GM21529 (cell line): ENCODE measurements around the gene MED13.
A peak's percentile ranks its signal among the peaks of the same experiment; 100 is the strongest.
"Not testable (repeated sequence)": the region's sequence is repeated elsewhere in the genome, so short reads cannot be mapped to it uniquely, and the experiment has no call there.

ENCODE experiments used
- ATAC-seq: cut with Tn5 transposase; IDR thresholded peaks from one replicate; pipeline ENCODE4 v1.9.1; 2021; ENCODE audit not compliant: unreplicated experiment

The MED13 gene

DNA sequence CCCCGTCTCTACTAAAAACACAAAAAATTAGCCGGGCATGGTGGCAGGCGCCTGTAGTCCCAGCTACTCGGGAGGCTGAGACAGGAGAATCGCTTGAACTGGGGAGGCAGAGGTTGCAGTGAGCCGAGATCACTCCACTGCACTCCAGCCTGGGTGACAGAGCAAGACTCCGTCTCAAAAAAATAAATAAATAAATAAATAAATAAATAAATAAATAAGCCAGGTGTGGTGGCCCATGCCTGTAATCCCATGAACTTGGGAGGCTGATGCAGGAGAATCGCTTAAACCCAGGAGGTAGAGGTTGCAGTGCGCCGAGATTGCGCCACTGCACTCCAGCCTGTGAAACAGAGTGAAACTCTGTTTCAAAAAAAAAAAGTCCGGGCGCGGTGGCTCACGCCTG is 149.9 kb downstream of the MED13 start:
- not testable (repeated sequence) for ATAC-seq

DNA sequence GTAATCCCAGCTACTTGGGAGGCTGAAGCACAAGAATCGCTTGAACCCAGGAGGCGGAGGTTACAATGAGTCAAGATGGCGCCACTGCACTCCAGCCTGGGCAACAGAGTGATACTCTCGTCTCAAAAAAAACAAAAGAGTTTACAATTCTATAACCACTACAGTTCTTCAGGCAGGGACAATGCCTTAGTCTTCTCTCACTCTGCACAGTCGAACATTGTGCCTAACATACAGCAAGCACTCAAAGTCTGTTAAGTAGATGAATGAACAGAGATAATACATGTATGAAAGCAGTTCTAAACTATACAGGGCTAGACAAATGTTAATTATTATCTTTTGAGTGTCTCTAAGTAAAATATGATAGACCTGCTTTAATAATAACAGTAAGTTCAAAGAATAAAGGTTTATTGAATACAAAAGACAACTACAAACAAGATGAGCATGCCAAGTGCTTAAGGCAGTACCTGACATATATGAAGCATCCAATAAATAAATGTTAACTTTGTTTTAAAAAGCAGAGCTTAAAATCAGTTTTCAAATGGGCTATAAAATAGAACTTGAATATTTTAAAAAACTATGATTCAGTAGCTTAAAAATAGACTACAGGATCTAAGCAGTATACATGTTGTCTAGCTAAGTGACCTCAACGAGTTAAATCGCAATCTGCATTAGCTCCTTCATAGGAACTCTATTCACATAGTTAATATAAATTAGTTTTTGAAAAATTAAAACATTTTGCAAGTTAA is 156.6 kb downstream of the MED13 start:
- no peak for ATAC-seq

DNA sequence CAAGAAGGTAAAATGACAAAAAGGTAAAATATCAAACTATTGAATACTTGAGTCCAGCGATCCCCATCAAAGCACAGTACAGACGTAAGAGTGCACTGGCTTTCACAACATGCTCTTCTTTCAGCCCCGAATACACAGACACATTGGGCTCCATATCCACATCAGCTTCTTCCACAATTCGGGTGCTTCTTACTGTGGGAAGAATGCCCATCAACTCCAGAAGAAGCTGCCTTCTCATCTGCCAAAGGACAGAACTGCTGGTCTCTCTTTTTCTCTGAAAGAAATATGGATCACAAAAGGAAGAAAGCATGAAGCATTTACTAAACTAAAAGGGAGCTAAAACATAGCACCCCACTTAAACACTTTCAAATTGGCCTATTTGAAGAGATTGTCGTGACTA is 157.7 kb downstream of the MED13 start:
- ATAC-seq = no peak

DNA sequence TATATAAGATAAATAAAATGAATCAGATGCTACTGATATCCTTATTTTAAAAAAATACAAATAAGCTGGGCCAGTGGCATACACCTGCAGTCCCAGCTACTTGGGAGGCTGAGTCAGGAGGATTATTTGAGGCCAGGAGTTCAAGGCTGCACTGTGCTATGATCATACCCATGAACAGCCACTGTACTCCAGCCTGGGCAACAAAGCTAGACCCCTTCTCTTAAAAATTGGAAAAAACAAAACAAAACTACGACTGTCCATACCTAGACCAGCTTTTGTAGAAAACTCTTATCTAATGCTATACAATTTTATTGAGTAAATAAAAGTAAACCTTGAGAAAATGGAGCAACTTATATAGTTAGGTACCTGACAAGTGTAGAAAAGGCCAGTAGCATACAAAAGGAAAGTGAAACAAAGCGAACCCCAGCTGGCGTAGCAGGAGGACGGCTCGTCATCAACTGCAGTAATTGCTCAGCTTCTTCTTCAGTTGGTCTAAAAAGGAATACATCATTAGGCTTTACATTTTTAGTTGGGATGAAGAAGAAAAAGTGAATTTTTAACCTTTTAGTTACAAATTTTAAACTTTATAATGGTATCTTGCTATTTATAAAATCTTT is 160.9 kb downstream of the MED13 start:
- ATAC-seq = peak; percentile 92

DNA sequence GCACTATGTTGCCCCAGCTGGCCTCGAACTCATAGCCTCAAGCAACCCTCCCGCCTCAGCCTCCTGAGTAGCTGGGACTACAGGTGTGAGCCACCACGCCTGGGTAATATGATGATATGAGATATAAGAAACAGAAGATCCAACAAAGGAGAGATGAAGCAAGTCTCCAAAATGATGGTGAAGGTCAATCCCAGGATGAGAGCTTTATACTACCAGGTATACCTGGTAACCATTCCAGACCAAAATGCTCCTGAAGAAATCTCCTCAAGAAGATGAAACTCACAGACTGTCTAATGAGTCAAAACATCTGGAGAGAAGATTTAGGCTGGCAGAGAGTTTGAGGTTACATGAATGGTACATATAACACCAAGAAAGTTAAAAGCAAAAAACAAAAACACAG is 161.8 kb downstream of the MED13 start:
- no peak for ATAC-seq

DNA sequence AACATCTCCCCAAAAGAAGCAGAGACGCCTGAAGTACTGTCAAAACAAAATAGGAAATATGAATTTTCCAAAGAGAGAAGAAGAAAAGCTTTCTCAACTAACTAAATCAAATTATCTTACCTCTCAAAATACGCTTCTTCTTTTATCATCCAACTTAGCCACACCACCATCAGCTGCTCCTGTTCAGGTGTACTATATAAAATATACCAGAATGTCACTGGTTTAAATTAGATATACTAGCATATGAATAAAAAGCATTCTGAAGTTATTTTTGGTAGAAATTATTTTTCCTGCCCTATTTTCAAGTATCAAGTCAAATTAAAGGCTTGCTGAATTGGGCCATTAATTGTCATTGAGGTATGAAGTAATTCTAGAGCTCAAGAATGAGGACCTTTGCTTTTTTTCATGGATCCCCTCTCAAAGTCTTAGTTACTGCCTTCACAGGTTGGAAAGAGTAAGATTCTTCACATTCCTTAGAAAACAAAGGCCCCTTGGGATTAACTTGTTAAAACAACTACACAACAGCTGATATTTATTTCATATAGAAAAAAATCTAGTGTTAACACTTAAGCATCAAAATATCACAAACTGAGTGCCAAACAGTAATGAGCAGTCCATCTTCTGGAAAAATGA is 167.4 kb downstream of the MED13 start:
- ATAC-seq = no peak

DNA sequence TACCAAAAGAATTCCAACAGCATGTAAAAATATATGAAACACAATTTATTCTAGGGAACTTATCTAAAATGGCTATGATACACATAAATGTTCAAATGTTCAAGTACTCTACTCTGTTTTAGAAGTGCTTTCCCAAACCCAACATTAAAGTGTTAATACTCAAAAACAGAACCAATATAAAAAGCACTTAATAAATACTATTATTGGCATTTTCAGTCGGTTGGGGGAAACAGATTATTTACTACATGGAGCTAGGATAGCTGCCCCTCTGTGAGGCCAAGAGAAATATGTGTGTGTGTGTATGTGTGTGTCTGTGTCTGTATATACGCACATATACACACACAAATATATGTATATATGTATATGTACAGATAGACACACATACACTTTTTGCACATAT is 169.7 kb downstream of the MED13 start:
- ATAC-seq = no peak

DNA sequence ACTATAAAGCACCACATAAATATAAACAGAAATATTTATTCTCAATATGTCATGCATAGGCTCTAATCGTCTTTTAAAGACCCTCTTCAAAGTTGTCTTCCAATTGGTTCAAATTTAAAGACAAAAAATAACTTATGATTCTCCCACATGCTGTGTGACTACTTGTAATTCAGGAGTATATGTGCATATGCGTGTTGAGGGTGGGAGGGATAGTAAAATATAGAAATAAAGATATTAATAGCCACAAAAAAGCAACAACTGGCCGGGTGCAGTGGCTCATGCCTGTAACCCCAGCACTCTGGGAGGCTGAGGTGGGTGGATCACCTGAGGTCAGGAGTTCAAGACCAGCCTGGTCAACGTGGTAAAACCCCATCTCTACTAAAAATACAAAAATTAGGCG is 170.8 kb downstream of the MED13 start:
- ATAC-seq = not testable (repeated sequence)
